Muscle of leg (tissue), 11 donors: Measurements from ENCODE around the gene TIGD7. TPM values are rescaled to one million over a fixed set of nuclear protein-coding genes. Genes with fewer than 3 reads are reported as not detected.

Source experiments
- DNase-seq: peaks from one replicate; pipeline ENCODE4 v3.0.0; 2013
- H3K27ac ChIP-seq: one replicate; pipeline ENCODE4 v1.5.1; 2013; ENCODE audit warnings: mild to moderate bottlenecking, low read length, control low read depth
- H3K27me3 ChIP-seq: one replicate; pipeline ENCODE4 v1.6.1; 2013; ENCODE audit warnings: low read length; ENCODE audit not compliant: control insufficient read depth, insufficient read depth
- H3K36me3 ChIP-seq: one replicate; pipeline ENCODE4 v1.6.1; 2013; ENCODE audit warnings: low read length; ENCODE audit not compliant: control insufficient read depth, insufficient read depth
- H3K4me1 ChIP-seq: one replicate; pipeline ENCODE4 v1.6.1; 2013; ENCODE audit warnings: low read length; ENCODE audit not compliant: control insufficient read depth, insufficient read depth
- H3K4me3 ChIP-seq: one replicate; pipeline ENCODE4 v1.5.1; 2013; ENCODE audit warnings: low read length, control low read depth
- H3K9me3 ChIP-seq: replicated peaks from 2 replicates; pipeline ENCODE4 v1.6.1; 2013; ENCODE audit warnings: low read depth, low read length; ENCODE audit not compliant: control insufficient read depth
- WGBS: methylation state at CpG from one replicate; pipeline ENCODE4 v1.1.5; 2013; ENCODE audit warnings: missing lambda C conversion rate; ENCODE audit not compliant: insufficient coverage; 5-methylcytosine and 5-hydroxymethylcytosine counted together
- polyA plus RNA-seq, 8 donors: library from polyadenylated mRNA; unstranded; fragments of 120-200 nt; gene quantifications; one replicate each; pipeline versions ENCODE4 v1.2.1 to v1.2.3, GENCODE V29; 2013; ENCODE audit warnings: inconsistent platforms in 1 of 8, low replicate concordance in 1 of 8; ENCODE audit not compliant: insufficient read length in 8 of 8, insufficient read depth in 1 of 8
- total RNA-seq: library from RNA; stranded (reverse); fragments of 120-200 nt; gene quantifications from one replicate; pipeline ENCODE4 v1.2.4, GENCODE V29; 2013

Gene TIGD7
- total and polyA plus RNA-seq, 9 donors = 5.5 to 11.0 (median 7.5) TPM

DNA sequence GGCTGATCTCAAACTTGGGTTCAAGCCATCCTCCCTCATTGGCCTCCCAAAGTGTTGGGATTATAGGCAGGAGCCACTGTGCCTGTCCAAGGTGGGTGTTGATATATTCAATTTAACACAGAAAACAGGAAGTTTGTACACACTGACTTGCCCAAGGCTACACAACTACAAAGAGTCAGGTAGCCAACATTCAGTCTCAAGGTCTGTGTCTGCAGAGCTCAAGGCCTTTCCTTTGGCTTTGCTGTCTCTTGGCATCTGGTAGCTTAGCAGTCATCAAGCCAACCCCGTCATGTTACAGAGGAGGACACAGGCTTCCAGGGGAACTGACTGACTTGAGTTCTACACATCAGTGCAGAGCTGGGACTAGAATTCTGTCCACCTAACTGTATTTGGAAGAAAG, 36.9 kb downstream of the TIGD7 start:
- Histone ChIP-seq H3K27ac (no peak overlapping the region), H3K4me1 (peaks cover 9% of the 10 kb centered on the region), H3K9me3 (no peaks in the 10 kb centered on the region), H3K27me3 (no peaks in the 10 kb centered on the region), H3K36me3 (no peaks in the 10 kb centered on the region), H3K4me3 (no peak overlapping the region)
- DNase-seq = no peak
- no CpG with 5 or more reads among the region's 1 CpG for WGBS

GRCh38 chr16:3266873-3267537, 38.2 kb downstream of the TIGD7 start:
- no peaks in the 10 kb centered on the region for H3K9me3 ChIP-seq
- no peak overlapping the region for H3K27ac ChIP-seq
- no peaks in the 10 kb centered on the region for H3K36me3 ChIP-seq
- no peak overlapping the region for H3K4me3 ChIP-seq
- WGBS = no CpG with 5 or more reads among the region's 5 CpGs
- peak; percentile 60 for DNase-seq
- H3K4me1 ChIP-seq = peaks cover 12% of the 10 kb centered on the region
- H3K27me3 ChIP-seq = no peaks in the 10 kb centered on the region

DNA sequence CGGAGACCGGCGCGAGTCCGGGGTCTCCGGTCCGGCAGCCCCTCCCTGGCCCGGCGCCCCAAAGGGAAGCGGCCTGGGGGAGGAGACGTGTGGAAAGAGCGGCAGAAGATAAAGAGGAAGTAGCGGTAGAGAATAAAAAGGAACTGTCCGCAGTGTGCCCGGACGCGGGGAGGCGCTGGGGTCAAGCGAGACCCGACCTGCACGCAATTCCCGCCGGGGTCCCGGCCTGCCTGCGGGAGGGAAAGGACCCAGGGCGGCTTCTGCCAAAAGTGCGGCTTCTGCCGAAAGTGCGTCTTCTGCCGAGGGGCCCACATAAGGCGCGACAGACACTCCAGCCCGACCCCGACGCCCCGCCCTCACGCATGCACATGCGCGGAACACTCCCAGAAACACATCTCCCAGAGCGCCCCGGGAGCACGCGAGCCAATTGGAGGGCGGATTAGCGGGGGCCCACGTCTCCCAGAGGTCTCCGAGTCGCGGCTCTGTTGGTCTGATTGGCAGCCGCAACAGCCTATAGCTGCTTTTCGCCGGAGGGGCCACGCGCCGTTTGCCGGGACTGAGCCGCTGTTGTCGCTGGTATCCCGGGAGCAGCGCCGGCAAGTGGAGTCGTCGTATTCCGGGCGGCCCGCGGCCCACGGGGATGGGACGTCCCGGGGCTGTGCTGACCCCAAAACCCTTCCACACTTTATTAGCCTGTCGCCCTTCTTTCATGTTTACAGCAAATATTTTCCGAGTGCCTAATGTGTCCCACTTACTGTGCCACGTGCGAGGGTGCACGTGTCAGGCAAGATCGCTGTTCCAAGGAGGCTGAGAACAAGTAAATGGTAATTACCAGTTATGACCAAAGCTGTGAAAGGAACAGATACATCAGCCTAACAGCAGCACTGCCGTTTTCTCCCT, 40.8 kb downstream of the TIGD7 start:
- H3K36me3 ChIP-seq = no peaks in the 10 kb centered on the region
- H3K27me3 ChIP-seq = no peaks in the 10 kb centered on the region
- peak overlapping the region; percentile 99 for H3K27ac ChIP-seq
- WGBS = under 1% methylated on average over 67 of the region's 77 CpGs
- H3K9me3 ChIP-seq = no peaks in the 10 kb centered on the region
- DNase-seq = peak; percentile 99
- H3K4me1 ChIP-seq = peaks cover 12% of the 10 kb centered on the region
- peak overlapping the region; percentile 82 for H3K4me3 ChIP-seq

DNA sequence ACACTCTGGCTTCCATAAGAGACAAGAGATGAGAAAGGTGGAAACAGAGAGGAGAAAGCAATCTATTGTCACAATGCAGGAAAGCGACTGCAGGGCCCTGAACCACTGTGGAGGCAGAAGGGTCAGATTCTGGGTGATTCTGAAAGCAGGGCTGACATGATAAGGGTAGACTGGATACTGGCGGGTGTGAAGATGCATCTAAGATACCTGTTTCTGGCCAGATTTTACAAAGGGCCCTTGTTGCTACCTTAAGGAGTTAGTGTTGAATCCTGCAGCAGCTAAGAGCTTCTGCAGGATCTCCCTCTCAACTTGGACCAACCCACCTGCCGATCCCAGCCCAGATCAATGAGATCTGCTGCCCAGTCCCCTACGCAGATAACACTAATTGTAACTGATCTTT, 42.7 kb downstream of the TIGD7 start:
- DNase-seq = no peak
- Histone ChIP-seq H3K4me3 (no peak overlapping the region), H3K4me1 (peaks cover 14% of the 10 kb centered on the region), H3K9me3 (no peaks in the 10 kb centered on the region), H3K36me3 (no peaks in the 10 kb centered on the region), H3K27me3 (no peaks in the 10 kb centered on the region), H3K27ac (no peak overlapping the region)
- WGBS = 92% methylated on average over 1 of the region's 4 CpGs

DNA sequence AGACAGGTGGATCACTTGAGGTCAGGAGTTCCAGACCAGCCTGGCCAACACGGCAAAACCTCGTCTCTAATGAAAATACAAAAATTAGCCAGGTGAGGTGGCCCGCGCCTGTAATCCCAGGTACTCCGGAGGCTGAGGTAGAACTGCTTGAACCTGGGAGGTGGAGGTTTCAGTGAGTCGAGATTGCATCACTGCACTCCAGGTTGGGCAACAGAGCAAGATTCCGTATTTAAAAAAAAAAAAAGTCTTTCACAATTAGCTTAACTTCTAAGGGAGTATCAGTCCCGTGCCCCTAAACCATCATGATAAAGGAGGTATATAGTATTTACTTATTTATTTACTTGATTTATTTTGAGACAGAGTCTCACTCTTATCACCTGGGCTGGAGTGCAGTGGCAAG, 45.4 kb downstream of the TIGD7 start:
- Histone ChIP-seq H3K4me3 (no peak overlapping the region), H3K9me3 (no peaks in the 10 kb centered on the region), H3K36me3 (no peaks in the 10 kb centered on the region), H3K27ac (no peak overlapping the region), H3K4me1 (peaks cover 9% of the 10 kb centered on the region), H3K27me3 (peaks cover 6% of the 10 kb centered on the region)
- 82% methylated on average over 3 of the region's 8 CpGs for WGBS
- DNase-seq = no peak

DNA sequence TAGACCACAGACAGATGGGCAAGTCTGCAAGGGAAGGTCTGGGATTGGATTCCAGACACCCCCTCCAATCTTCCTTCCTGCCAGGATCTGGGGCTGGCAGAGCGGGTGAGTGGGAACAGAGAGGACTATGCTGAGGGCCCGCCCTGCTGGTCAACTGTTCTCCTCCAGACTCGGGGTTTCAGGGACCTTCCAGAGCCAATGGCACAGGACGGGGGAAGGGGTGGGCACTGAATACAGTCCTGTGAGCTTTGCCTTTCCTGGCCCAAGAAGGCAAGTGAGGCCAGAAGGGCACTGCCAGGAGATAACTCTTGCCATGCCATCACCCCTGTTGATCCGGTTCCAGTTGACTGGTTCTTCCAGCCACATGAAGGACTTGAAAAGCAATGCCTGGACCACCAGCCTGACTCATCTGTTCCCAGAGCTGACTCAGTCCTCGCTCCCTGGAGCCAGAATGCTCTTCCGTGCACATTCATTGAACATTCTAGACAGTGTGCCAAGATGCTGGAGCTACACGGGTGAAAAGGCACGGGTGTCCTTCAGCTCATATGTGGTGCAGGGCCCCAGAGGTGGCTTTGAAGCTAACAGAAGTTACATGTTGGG, 48.3 kb downstream of the TIGD7 start:
- Histone ChIP-seq H3K9me3 (no peaks in the 10 kb centered on the region), H3K27me3 (peaks cover 12% of the 10 kb centered on the region), H3K36me3 (no peaks in the 10 kb centered on the region), H3K4me1 (peaks cover 2% of the 10 kb centered on the region), H3K4me3 (no peak overlapping the region), H3K27ac (no peak overlapping the region)
- no peak for DNase-seq
- WGBS = 70% methylated on average over 9 of the region's 9 CpGs

DNA sequence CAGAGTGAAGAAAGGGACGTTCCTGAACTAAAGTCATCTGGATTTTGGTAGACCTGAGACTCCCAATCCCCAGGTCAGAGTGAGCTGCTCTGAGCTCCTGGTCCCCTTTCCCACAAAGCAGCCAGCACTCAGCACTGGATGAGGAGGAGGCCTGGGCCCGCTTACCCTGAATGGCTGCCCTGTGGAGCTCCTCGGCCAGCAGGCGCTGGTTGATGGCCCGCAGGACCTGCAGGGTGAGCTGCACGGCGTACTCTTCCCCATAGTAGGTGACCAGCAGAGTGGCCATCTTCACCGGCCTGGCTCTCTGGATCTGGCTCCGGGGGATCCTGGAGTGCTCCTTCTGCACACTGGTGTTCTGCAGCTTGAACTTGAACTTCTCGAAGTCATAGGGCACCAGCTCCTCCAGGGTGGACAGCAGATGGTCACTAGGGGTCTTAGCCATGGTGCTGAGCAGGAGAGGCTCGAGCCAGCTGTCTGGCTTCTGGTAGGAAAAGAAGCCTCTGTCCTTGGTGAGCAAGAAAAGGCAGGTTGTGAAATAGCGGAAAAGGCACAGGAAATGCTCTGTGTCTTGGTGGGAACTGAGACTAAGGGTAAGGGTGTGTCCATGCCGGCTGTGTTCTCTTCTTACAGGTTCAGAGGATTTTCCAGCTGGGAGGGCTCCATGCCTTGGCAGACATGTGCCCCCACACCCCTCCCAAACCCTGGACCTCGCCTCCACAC, 48.9 kb downstream of the TIGD7 start, which contains the start of gene MEFV:
TSS of gene MEFV (minus strand) at position 488 of the 720 bp plus-strand sequence. CDS start at position 442, 46 bp downstream.
- Histone ChIP-seq H3K27ac (no peak within 1 kb of the TSS), H3K4me3 (no peak within 1 kb of the TSS), H3K36me3 (no peaks in the 10 kb centered on the region), H3K4me1 (peaks cover 2% of the 10 kb centered on the region), H3K27me3 (peaks cover 12% of the 10 kb centered on the region), H3K9me3 (no peaks in the 10 kb centered on the region)
- DNase-seq = peak; percentile 49
- WGBS = 85% methylated on average over 12 of the region's 14 CpGs

DNA sequence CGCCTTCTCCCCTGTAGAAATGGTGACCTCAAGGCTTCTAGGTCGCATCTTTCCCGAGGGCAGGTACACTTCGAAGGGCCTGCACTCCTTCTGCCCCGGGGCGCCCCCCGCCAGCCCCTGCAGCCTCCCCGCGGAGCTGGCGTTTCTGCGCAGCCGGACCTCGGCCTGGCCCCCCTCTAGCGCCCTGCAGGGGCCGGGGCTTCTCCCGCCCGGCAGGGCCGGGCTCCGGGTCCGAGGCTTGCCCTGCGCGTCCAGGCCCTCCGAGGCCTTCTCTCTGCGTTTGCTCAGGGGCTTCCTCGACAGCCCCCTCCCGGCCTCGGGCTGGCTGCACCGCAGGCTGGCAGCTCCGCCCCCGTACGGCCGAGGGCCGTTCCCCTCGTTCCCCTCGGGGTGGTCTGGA, 50.9 kb downstream of the TIGD7 start:
- 29% methylated on average over 35 of the region's 35 CpGs for WGBS

GRCh38 chr16:3252967-3253366, 52.3 kb downstream of the TIGD7 start:
- Histone ChIP-seq H3K4me1 (no peaks in the 10 kb centered on the region), H3K4me3 (no peak overlapping the region)

More for the DNA sequence above, 50.9 kb downstream of the TIGD7 start:
- Histone ChIP-seq H3K36me3 (no peaks in the 10 kb centered on the region), H3K9me3 (no peaks in the 10 kb centered on the region), H3K4me1 (peaks cover 2% of the 10 kb centered on the region), H3K27me3 (peaks cover 12% of the 10 kb centered on the region), H3K4me3 (no peak overlapping the region), H3K27ac (no peak overlapping the region)
- DNase-seq = no peak

More at GRCh38 chr16:3252967-3253366, 52.3 kb downstream of the TIGD7 start:
- Histone ChIP-seq H3K27ac (no peak overlapping the region), H3K36me3 (no peaks in the 10 kb centered on the region), H3K9me3 (no peaks in the 10 kb centered on the region), H3K27me3 (peaks cover 15% of the 10 kb centered on the region)
- 77% methylated on average over 2 of the region's 4 CpGs for WGBS
- DNase-seq = no peak
